Esophagus squamous epithelium (tissue), 4 donors: Measurements from ENCODE around the gene MCC.

Experiments used
- POLR2A ChIP-seq, 4 donors: fragments of 450-650 bp; IDR thresholded peaks; one replicate each; pipeline ENCODE4 v1.6.1; 2017; ENCODE audit warnings: antibody characterized with exemption in 4 of 4, mild to moderate bottlenecking in 4 of 4, moderate library complexity in 3 of 4
- TF ChIP-seq, protein P1 (sequence below), 6 experiments: fragments of 450-650 bp in 4 of 6; fragments of 200-600 bp in 2 of 6; sonication (generic) in 2 of 6; IDR thresholded peaks; one replicate each; pipeline ENCODE4 v1.5.1; 2016 to 2019; ENCODE audit warnings: antibody characterized with exemption in 6 of 6, mild to moderate bottlenecking in 4 of 6, moderate library complexity in 4 of 6

DNA sequence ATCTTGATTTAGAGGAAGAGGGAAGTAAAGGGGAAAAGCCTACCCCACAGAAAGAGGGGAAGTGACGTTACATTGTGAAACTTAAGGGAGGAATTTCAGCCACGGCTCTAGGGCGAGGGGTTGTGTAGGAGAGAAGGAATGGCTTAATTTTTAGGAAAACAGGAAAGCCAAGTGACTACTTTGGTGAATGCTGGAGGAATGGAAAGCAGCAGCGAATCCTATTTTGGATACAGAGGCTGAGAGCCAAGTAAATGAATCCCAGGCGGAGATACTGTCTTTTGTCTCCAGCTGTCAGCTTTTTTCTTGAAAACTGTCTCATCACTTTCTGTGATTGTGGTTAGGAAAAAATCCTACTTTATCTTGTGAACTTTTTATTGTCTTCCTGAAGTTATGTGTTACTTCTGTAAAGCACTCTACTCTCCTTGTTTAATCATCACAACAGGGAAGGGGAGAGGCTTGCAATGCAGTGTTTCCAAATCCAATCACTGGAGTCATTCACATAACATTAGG is 241.8 kb downstream of the MCC start:
- TF ChIP-seq, protein P1, sequence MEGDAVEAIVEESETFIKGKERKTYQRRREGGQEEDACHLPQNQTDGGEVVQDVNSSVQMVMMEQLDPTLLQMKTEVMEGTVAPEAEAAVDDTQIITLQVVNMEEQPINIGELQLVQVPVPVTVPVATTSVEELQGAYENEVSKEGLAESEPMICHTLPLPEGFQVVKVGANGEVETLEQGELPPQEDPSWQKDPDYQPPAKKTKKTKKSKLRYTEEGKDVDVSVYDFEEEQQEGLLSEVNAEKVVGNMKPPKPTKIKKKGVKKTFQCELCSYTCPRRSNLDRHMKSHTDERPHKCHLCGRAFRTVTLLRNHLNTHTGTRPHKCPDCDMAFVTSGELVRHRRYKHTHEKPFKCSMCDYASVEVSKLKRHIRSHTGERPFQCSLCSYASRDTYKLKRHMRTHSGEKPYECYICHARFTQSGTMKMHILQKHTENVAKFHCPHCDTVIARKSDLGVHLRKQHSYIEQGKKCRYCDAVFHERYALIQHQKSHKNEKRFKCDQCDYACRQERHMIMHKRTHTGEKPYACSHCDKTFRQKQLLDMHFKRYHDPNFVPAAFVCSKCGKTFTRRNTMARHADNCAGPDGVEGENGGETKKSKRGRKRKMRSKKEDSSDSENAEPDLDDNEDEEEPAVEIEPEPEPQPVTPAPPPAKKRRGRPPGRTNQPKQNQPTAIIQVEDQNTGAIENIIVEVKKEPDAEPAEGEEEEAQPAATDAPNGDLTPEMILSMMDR (IDR thresholded peaks at IDR 0.05), result no peak
- no peak for TF ChIP-seq POLR2A (IDR thresholded peaks at IDR 0.05)
